Hindlimb muscle (tissue), 1 donor: Measurements from ENCODE around the gene CADPS2. TPM values are rescaled to one million over a fixed set of nuclear protein-coding genes. Genes with fewer than 3 reads are reported as not detected.

Experiments
- polyA plus RNA-seq: library from polyadenylated mRNA; unstranded; fragments of 120-200 nt; gene quantifications from one replicate; pipeline ENCODE4 v1.2.1, GENCODE V29; 2013; ENCODE audit not compliant: insufficient read length

The CADPS2 gene
- polyA plus RNA-seq, 1 donor: 6.0 TPM

Other genes starting within 250 kb of the CADPS2 start
- gene RNF133, start 187.3 kb downstream of the CADPS2 start, polyA plus RNA-seq: 0.22 TPM
- gene RNF148, start 183.5 kb downstream of the CADPS2 start, polyA plus RNA-seq: not detected
- gene TAS2R16, start 109.2 kb upstream of the CADPS2 start, polyA plus RNA-seq: not detected